ENCODE results near the gene CTNND2.

Gene CTNND2

GRCh38 chr5:11656916-11657315 lies 247.3 kb downstream of the CTNND2 start:
- H3K27me3 ChIP-seq (ENCODE audit: control insufficient read depth, insufficient read depth, low read length, poor library complexity, severe bottlenecking), result no peaks in the 10 kb centered on the region
- no peak overlapping the region for H3K27ac ChIP-seq (ENCODE audit: insufficient read depth, low read depth, low read length, poor library complexity, severe bottlenecking)
- H3K4me3 ChIP-seq (ENCODE audit: insufficient read depth, low read depth, low read length), result no peak overlapping the region
- H3K36me3 ChIP-seq (ENCODE audit: control insufficient read depth, insufficient read depth, low read length), result no peaks in the 10 kb centered on the region
- no peaks in the 10 kb centered on the region for H3K9me3 ChIP-seq (ENCODE audit: control insufficient read depth, low read length)
- 87 to 97% methylated on average over 3 of the region's 4 CpGs for WGBS, 2 experiments
- no peaks in the 10 kb centered on the region for H3K4me1 ChIP-seq (ENCODE audit: control insufficient read depth, insufficient read depth, low read length)

GRCh38 chr5:11655681-11656080 lies 248.6 kb downstream of the CTNND2 start:
- no peak overlapping the region for H3K4me3 ChIP-seq (ENCODE audit: insufficient read depth, low read depth, low read length)
- H3K9me3 ChIP-seq (ENCODE audit: control insufficient read depth, low read length), result no peaks in the 10 kb centered on the region
- no peaks in the 10 kb centered on the region for H3K27me3 ChIP-seq (ENCODE audit: control insufficient read depth, insufficient read depth, low read length, poor library complexity, severe bottlenecking)
- no peak overlapping the region for H3K27ac ChIP-seq (ENCODE audit: insufficient read depth, low read depth, low read length, poor library complexity, severe bottlenecking)
- WGBS, 2 experiments, result 95% methylated on average over 4 of the region's 4 CpGs
- H3K36me3 ChIP-seq (ENCODE audit: control insufficient read depth, insufficient read depth, low read length), result no peaks in the 10 kb centered on the region
- H3K4me1 ChIP-seq (ENCODE audit: control insufficient read depth, insufficient read depth, low read length), result no peaks in the 10 kb centered on the region

GRCh38 chr5:11650936-11651335 lies 253.3 kb downstream of the CTNND2 start:
- Histone ChIP-seq H3K4me1 (ENCODE audit: control insufficient read depth, insufficient read depth, low read length) (no peaks in the 10 kb centered on the region), H3K27ac (ENCODE audit: insufficient read depth, low read depth, low read length, poor library complexity, severe bottlenecking) (no peak overlapping the region), H3K4me3 (ENCODE audit: insufficient read depth, low read depth, low read length) (no peak overlapping the region), H3K36me3 (ENCODE audit: control insufficient read depth, insufficient read depth, low read length) (no peaks in the 10 kb centered on the region), H3K9me3 (ENCODE audit: control insufficient read depth, low read length) (no peaks in the 10 kb centered on the region), H3K27me3 (ENCODE audit: control insufficient read depth, insufficient read depth, low read length, poor library complexity, severe bottlenecking) (no peaks in the 10 kb centered on the region)
- WGBS, 2 experiments, result 51 to 56% methylated on average over 1 of the region's 1 CpG

GRCh38 chr5:11646141-11646540 lies 258.1 kb downstream of the CTNND2 start:
- Histone ChIP-seq H3K36me3 (ENCODE audit: control insufficient read depth, insufficient read depth, low read length) (no peaks in the 10 kb centered on the region), H3K4me3 (ENCODE audit: insufficient read depth, low read depth, low read length) (no peak overlapping the region), H3K27me3 (ENCODE audit: control insufficient read depth, insufficient read depth, low read length, poor library complexity, severe bottlenecking) (no peaks in the 10 kb centered on the region), H3K4me1 (ENCODE audit: control insufficient read depth, insufficient read depth, low read length) (no peaks in the 10 kb centered on the region), H3K27ac (ENCODE audit: insufficient read depth, low read depth, low read length, poor library complexity, severe bottlenecking) (no peak overlapping the region), H3K9me3 (ENCODE audit: control insufficient read depth, low read length) (no peaks in the 10 kb centered on the region)
- WGBS, 2 experiments, result 86 to 91% methylated on average over 3 of the region's 3 CpGs

GRCh38 chr5:11642438-11642837 lies 261.8 kb downstream of the CTNND2 start:
- Histone ChIP-seq H3K4me3 (ENCODE audit: insufficient read depth, low read depth, low read length) (no peak overlapping the region), H3K27ac (ENCODE audit: insufficient read depth, low read depth, low read length, poor library complexity, severe bottlenecking) (no peak overlapping the region), H3K27me3 (ENCODE audit: control insufficient read depth, insufficient read depth, low read length, poor library complexity, severe bottlenecking) (no peaks in the 10 kb centered on the region), H3K9me3 (ENCODE audit: control insufficient read depth, low read length) (no peaks in the 10 kb centered on the region), H3K4me1 (ENCODE audit: control insufficient read depth, insufficient read depth, low read length) (no peaks in the 10 kb centered on the region), H3K36me3 (ENCODE audit: control insufficient read depth, insufficient read depth, low read length) (no peaks in the 10 kb centered on the region)
- 91 to 93% methylated on average over 3 of the region's 3 CpGs for WGBS, 2 experiments

- 95 to 99% methylated on average over 4 of the region's 4 CpGs for WGBS, 2 experiments
- Histone ChIP-seq H3K27me3 (ENCODE audit: control insufficient read depth, insufficient read depth, low read length, poor library complexity, severe bottlenecking) (no peaks in the 10 kb centered on the region), H3K27ac (ENCODE audit: insufficient read depth, low read depth, low read length, poor library complexity, severe bottlenecking) (no peak overlapping the region), H3K9me3 (ENCODE audit: control insufficient read depth, low read length) (no peaks in the 10 kb centered on the region), H3K4me3 (ENCODE audit: insufficient read depth, low read depth, low read length) (no peak overlapping the region), H3K36me3 (ENCODE audit: control insufficient read depth, insufficient read depth, low read length) (no peaks in the 10 kb centered on the region), H3K4me1 (ENCODE audit: control insufficient read depth, insufficient read depth, low read length) (no peaks in the 10 kb centered on the region)
These were observed 263.9 kb downstream of the CTNND2 start for GRCh38 chr5:11640158-11640873.

- WGBS, 2 experiments, result 82 to 91% methylated on average over 4 of the region's 4 CpGs
- H3K27me3 ChIP-seq (ENCODE audit: control insufficient read depth, insufficient read depth, low read length, poor library complexity, severe bottlenecking), result no peaks in the 10 kb centered on the region
- H3K4me3 ChIP-seq (ENCODE audit: insufficient read depth, low read depth, low read length), result no peak overlapping the region
- H3K9me3 ChIP-seq (ENCODE audit: control insufficient read depth, low read length), result no peaks in the 10 kb centered on the region
- no peaks in the 10 kb centered on the region for H3K4me1 ChIP-seq (ENCODE audit: control insufficient read depth, insufficient read depth, low read length)
- no peak overlapping the region for H3K27ac ChIP-seq (ENCODE audit: insufficient read depth, low read depth, low read length, poor library complexity, severe bottlenecking)
- no peaks in the 10 kb centered on the region for H3K36me3 ChIP-seq (ENCODE audit: control insufficient read depth, insufficient read depth, low read length)
These were observed 281.5 kb downstream of the CTNND2 start for GRCh38 chr5:11622785-11623184.

GRCh38 chr5:11620172-11620571 lies 284.1 kb downstream of the CTNND2 start:
- 98 to 99% methylated on average over 3 of the region's 3 CpGs for WGBS, 2 experiments
- H3K9me3 ChIP-seq (ENCODE audit: control insufficient read depth, low read length), result no peaks in the 10 kb centered on the region
- H3K27ac ChIP-seq (ENCODE audit: insufficient read depth, low read depth, low read length, poor library complexity, severe bottlenecking), result no peak overlapping the region

GRCh38 chr5:11619339-11620024 lies 284.8 kb downstream of the CTNND2 start:
- no peak overlapping the region for H3K27ac ChIP-seq (ENCODE audit: insufficient read depth, low read depth, low read length, poor library complexity, severe bottlenecking)
- no peaks in the 10 kb centered on the region for H3K27me3 ChIP-seq (ENCODE audit: control insufficient read depth, insufficient read depth, low read length, poor library complexity, severe bottlenecking)
- H3K36me3 ChIP-seq (ENCODE audit: control insufficient read depth, insufficient read depth, low read length), result no peaks in the 10 kb centered on the region
- H3K4me1 ChIP-seq (ENCODE audit: control insufficient read depth, insufficient read depth, low read length), result no peaks in the 10 kb centered on the region
- H3K4me3 ChIP-seq (ENCODE audit: insufficient read depth, low read depth, low read length), result no peak overlapping the region
- H3K9me3 ChIP-seq (ENCODE audit: control insufficient read depth, low read length), result no peaks in the 10 kb centered on the region
- WGBS, 2 experiments, result 63% methylated on average over 1 of the region's 1 CpG; no CpG with 5 or more reads in 1 of the 2 experiments

More at GRCh38 chr5:11620172-11620571, 284.1 kb downstream of the CTNND2 start:
- Histone ChIP-seq H3K4me3 (ENCODE audit: insufficient read depth, low read depth, low read length) (no peak overlapping the region), H3K36me3 (ENCODE audit: control insufficient read depth, insufficient read depth, low read length) (no peaks in the 10 kb centered on the region), H3K27me3 (ENCODE audit: control insufficient read depth, insufficient read depth, low read length, poor library complexity, severe bottlenecking) (no peaks in the 10 kb centered on the region), H3K4me1 (ENCODE audit: control insufficient read depth, insufficient read depth, low read length) (no peaks in the 10 kb centered on the region)

GRCh38 chr5:11617080-11617479 lies 287.2 kb downstream of the CTNND2 start:
- Histone ChIP-seq H3K36me3 (ENCODE audit: control insufficient read depth, insufficient read depth, low read length) (no peaks in the 10 kb centered on the region), H3K4me1 (ENCODE audit: control insufficient read depth, insufficient read depth, low read length) (no peaks in the 10 kb centered on the region), H3K27me3 (ENCODE audit: control insufficient read depth, insufficient read depth, low read length, poor library complexity, severe bottlenecking) (no peaks in the 10 kb centered on the region), H3K27ac (ENCODE audit: insufficient read depth, low read depth, low read length, poor library complexity, severe bottlenecking) (no peak overlapping the region), H3K4me3 (ENCODE audit: insufficient read depth, low read depth, low read length) (no peak overlapping the region), H3K9me3 (ENCODE audit: control insufficient read depth, low read length) (no peaks in the 10 kb centered on the region)
- WGBS, 2 experiments, result 90% methylated on average over 2 of the region's 2 CpGs
